ENCODE data around the gene EXOC6B.

EXOC6B gene

GRCh38 chr2:72126186-72127100, 699.4 kb downstream of the EXOC6B start:
- H2AFZ ChIP-seq (ENCODE audit: low read length) = no peak overlapping the region
- H4K20me1 ChIP-seq (ENCODE audit: insufficient read depth, low read length, poor library complexity, severe bottlenecking) = no peaks in the 10 kb centered on the region
- no peak overlapping the region for H3K9ac ChIP-seq (ENCODE audit: low read depth, low read length, poor library complexity, severe bottlenecking)
- no peak overlapping the region for H3K4me3 ChIP-seq (ENCODE audit: low read length, poor library complexity, severe bottlenecking)
- H3K4me1 ChIP-seq (ENCODE audit: insufficient read depth, low read length, poor library complexity, severe bottlenecking) = no peaks in the 10 kb centered on the region
- H3K9me2 ChIP-seq (replicated peaks; ENCODE audit: low read depth, low read length) = no peaks in the 10 kb centered on the region
- no peak overlapping the region for H3K4me2 ChIP-seq (ENCODE audit: low read depth, low read length, poor library complexity, severe bottlenecking)
- H3K27me3 ChIP-seq (ENCODE audit: insufficient read depth, low read length, poor library complexity, severe bottlenecking) = no peaks in the 10 kb centered on the region
- TF ChIP-seq CTCF (conservative IDR thresholded peaks at IDR 0.05; ENCODE audit: low read length) (no peak), EZH2phosphoT487 (IDR thresholded peaks at IDR 0.05; ENCODE audit: borderline replicate concordance) (no peak)
- H3F3A ChIP-seq (ENCODE audit: low read depth) = no peaks in the 10 kb centered on the region
- H3K36me3 ChIP-seq (ENCODE audit: insufficient read depth, low read length) = no peaks in the 10 kb centered on the region
- H3K9me3 ChIP-seq (ENCODE audit: insufficient read depth, low read depth, low read length) = no peaks in the 10 kb centered on the region; the same call in 1 of the 2 replicates
- H3K79me2 ChIP-seq (ENCODE audit: insufficient read depth, low read length) = no peaks in the 10 kb centered on the region
